HEK293T (cell line): ENCODE measurements around the gene ZNF467.

Source experiments
- CTCF ChIA-PET: fragments of 350-600 bp; formaldehyde crosslinking; extraction: SDS; loops from one replicate; lab custom pipeline; 2021; ENCODE audit warnings: antibody characterized with exemption, inconsistent platforms; lab: Yijun Ruan, JAX
- POLR2A ChIA-PET: fragments of 350-600 bp; formaldehyde crosslinking; extraction: SDS; loops from one replicate; lab custom pipeline; 2020; ENCODE audit warnings: antibody characterized with exemption, inconsistent platforms; lab: Yijun Ruan, JAX
- DNase-seq: peaks from one replicate; pipeline ENCODE4 v3.0.0; 2012; ENCODE audit warnings: mixed read lengths; ENCODE audit errors: extremely low spot score
- ARNT ChIP-seq: fragments of 450-650 bp; IDR thresholded peaks from 2 replicates; pipeline ENCODE4 v1.6.1; 2017; ENCODE audit warnings: mild to moderate bottlenecking
- BHLHE40 ChIP-seq: fragments of 450-650 bp; IDR thresholded peaks from 2 replicates; pipeline ENCODE4 v1.6.1; 2016; ENCODE audit warnings: mild to moderate bottlenecking, moderate library complexity, borderline replicate concordance
- CTBP1 ChIP-seq: fragments of 450-650 bp; IDR thresholded peaks from 2 replicates; pipeline ENCODE4 v1.6.1; 2016; ENCODE audit warnings: borderline replicate concordance
- ELF4 ChIP-seq: fragments of 450-650 bp; IDR thresholded peaks from 2 replicates; pipeline ENCODE4 v1.6.1; 2017; ENCODE audit warnings: antibody characterized with exemption
- FOXA1 ChIP-seq: fragments of 450-650 bp; IDR thresholded peaks from 2 replicates; pipeline ENCODE4 v1.6.1; 2016; ENCODE audit warnings: mild to moderate bottlenecking
- FOXK2 ChIP-seq: fragments of 450-650 bp; IDR thresholded peaks from 2 replicates; pipeline ENCODE4 v1.6.1; 2016; ENCODE audit warnings: mild to moderate bottlenecking
- FOXM1 ChIP-seq: fragments of 450-650 bp; IDR thresholded peaks from 2 replicates; pipeline ENCODE4 v1.6.1; 2017; ENCODE audit warnings: mild to moderate bottlenecking, borderline replicate concordance
- HDGF ChIP-seq: fragments of 450-650 bp; IDR thresholded peaks from 2 replicates; pipeline ENCODE4 v1.6.1; 2017; ENCODE audit warnings: antibody characterized with exemption, borderline replicate concordance
- L3MBTL2 ChIP-seq: fragments of 450-650 bp; conservative IDR thresholded peaks from 2 replicates; pipeline ENCODE4 v1.6.1; 2016; ENCODE audit warnings: mild to moderate bottlenecking
- LEF1 ChIP-seq: fragments of 450-650 bp; IDR thresholded peaks from 2 replicates; pipeline ENCODE4 v1.6.1; 2017; ENCODE audit warnings: mild to moderate bottlenecking, borderline replicate concordance
- NFRKB ChIP-seq: fragments of 450-650 bp; IDR thresholded peaks from 2 replicates; pipeline ENCODE4 v1.6.1; 2016; ENCODE audit warnings: mild to moderate bottlenecking, moderate library complexity
- PKNOX1 ChIP-seq: fragments of 450-650 bp; IDR thresholded peaks from 2 replicates; pipeline ENCODE4 v1.6.1; 2016
- SP1 ChIP-seq: fragments of 450-650 bp; IDR thresholded peaks from 2 replicates; pipeline ENCODE4 v1.6.1; 2017
- SUZ12 ChIP-seq: fragments of 450-650 bp; IDR thresholded peaks from 2 replicates; pipeline ENCODE4 v1.6.1; 2016; ENCODE audit warnings: mild to moderate bottlenecking
- TARDBP ChIP-seq: fragments of 450-650 bp; IDR thresholded peaks from 2 replicates; pipeline ENCODE4 v1.6.1; 2016
- ZNF384 ChIP-seq: fragments of 450-650 bp; IDR thresholded peaks from 2 replicates; pipeline ENCODE4 v1.6.1; 2016

Gene ZNF467

GRCh38 chr7:149774237-149775175 lies 1.1 kb upstream of the ZNF467 start:
- no peak for DNase-seq
- ChIA-PET POLR2A (interaction anchor here (0.7 to 2.6 kb wide), 6 partner anchors 8 to 39 kb away, joined by 3 to 8 read pairs (median 4); no protein-coding TSS in a partner anchor), CTCF (interaction anchor here (0.7 to 3.3 kb wide), 4 partner anchors 14 to 149 kb away, joined by 3 to 17 read pairs (median 3); no protein-coding TSS in a partner anchor)
- TF ChIP-seq SUZ12, result no peak

- CTCF ChIA-PET, result interaction anchor here (0.7 to 3.3 kb wide), 2 partner anchors 16 to 18 kb away, joined by 3 to 17 read pairs; no protein-coding TSS in a partner anchor
- DNase-seq, result no peak
- no peak for TF ChIP-seq HDGF
- TF ChIP-seq PKNOX1, result no peak
- TF ChIP-seq FOXK2, result no peak
- no peak for TF ChIP-seq ZNF384
- no peak for TF ChIP-seq NFRKB
- no peak for TF ChIP-seq ARNT
- no peak for TF ChIP-seq LEF1
- TF ChIP-seq SP1, result no peak
- POLR2A ChIA-PET, result interaction anchor here (1.3 to 1.7 kb wide), 4 partner anchors 9 to 66 kb away, joined by 5 to 8 read pairs (median 5); partner anchors contain the start of gene ZNF862
These were observed 393 bp downstream of the ZNF467 start for GRCh38 chr7:149772956-149773434.

GRCh38 chr7:149772241-149772955 lies 990 bp downstream of the ZNF467 start:
- TF ChIP-seq PKNOX1 (no peak), ARNT (no peak), CTBP1 (no peak), TARDBP (no peak), L3MBTL2 (no peak), FOXK2 (no peak), ZNF384 (no peak), ELF4 (no peak)
- ChIA-PET CTCF (interaction anchor here (0.7 to 0.9 kb wide), 2 partner anchors 110 to 1319 kb away, joined by 3 to 5 read pairs; no protein-coding TSS in a partner anchor), POLR2A (interaction anchor here (0.6 to 1.6 kb wide), 7 partner anchors 9 to 147 kb away, joined by 3 to 6 read pairs (median 3); partner anchors contain the start of gene ZNF862)
- DNase-seq, result peak; percentile 41

- DNase-seq, result peak; percentile 100
- POLR2A ChIA-PET, result interaction anchor here (0.6 to 1.6 kb wide), 9 partner anchors 8 to 401 kb away, joined by 3 to 6 read pairs (median 3); partner anchors contain the start of gene ZNF862
- no peak for TF ChIP-seq CTBP1
- no peak for TF ChIP-seq LEF1
- TF ChIP-seq PKNOX1, result no peak
- no peak for TF ChIP-seq ZNF384
- no peak for TF ChIP-seq SUZ12
- TF ChIP-seq ELF4, result no peak
- no peak for TF ChIP-seq FOXK2
- TF ChIP-seq ARNT, result no peak
- no peak for TF ChIP-seq BHLHE40
- TF ChIP-seq L3MBTL2, result no peak
- no peak for TF ChIP-seq SP1
- no peak for TF ChIP-seq HDGF
- TF ChIP-seq TARDBP, result no peak
- TF ChIP-seq NFRKB, result no peak
- CTCF ChIA-PET, result interaction anchor here (0.7 to 0.9 kb wide), 3 partner anchors 48 to 1319 kb away, joined by 3 to 5 read pairs (median 3); no protein-coding TSS in a partner anchor
These were observed 1.6 kb downstream of the ZNF467 start for GRCh38 chr7:149771720-149772240.

- ChIA-PET POLR2A (interaction anchor here (0.8 to 1.6 kb wide), 7 partner anchors 9 to 400 kb away, joined by 3 to 6 read pairs (median 3); no protein-coding TSS in a partner anchor), CTCF (interaction anchor here (0.7 to 0.9 kb wide), 2 partner anchors 47 to 108 kb away, joined by 3 to 5 read pairs; no protein-coding TSS in a partner anchor)
- TF ChIP-seq FOXK2, result no peak
- no peak for TF ChIP-seq FOXA1
- TF ChIP-seq PKNOX1, result no peak
- TF ChIP-seq CTBP1, result no peak
- TF ChIP-seq SUZ12, result no peak
- no peak for TF ChIP-seq ELF4
- TF ChIP-seq L3MBTL2, result no peak
- no peak for TF ChIP-seq HDGF
- no peak for TF ChIP-seq FOXM1
- no peak for TF ChIP-seq ARNT
- TF ChIP-seq ZNF384, result no peak
- no peak for DNase-seq
These were observed 2.4 kb downstream of the ZNF467 start for GRCh38 chr7:149770728-149771636.
